LNCaP clone FGC (cell line): ENCODE results near the gene TMBIM6.
"Not testable (repeated sequence)": the region's sequence is repeated elsewhere in the genome, so short reads cannot be mapped to it uniquely, and the experiment has no call there.

Experiments
- DNase-seq: peaks from one replicate; pipeline ENCODE4 v3.0.0-alpha.2; 2011; ENCODE audit warnings: low read depth
- H3K4me3 ChIP-seq: 2 replicates; pipeline ENCODE4 v1.5.1; 2011; ENCODE audit warnings: mild to moderate bottlenecking, low read depth, low read length, control low read depth
- TF ChIP-seq, protein P1 (sequence below): IDR thresholded peaks from 2 replicates; pipeline ENCODE4 v1.5.1; 2012; ENCODE audit warnings: mild to moderate bottlenecking; ENCODE audit not compliant: control insufficient read depth, insufficient read depth; ENCODE audit errors: extremely low read depth

Gene TMBIM6

DNA sequence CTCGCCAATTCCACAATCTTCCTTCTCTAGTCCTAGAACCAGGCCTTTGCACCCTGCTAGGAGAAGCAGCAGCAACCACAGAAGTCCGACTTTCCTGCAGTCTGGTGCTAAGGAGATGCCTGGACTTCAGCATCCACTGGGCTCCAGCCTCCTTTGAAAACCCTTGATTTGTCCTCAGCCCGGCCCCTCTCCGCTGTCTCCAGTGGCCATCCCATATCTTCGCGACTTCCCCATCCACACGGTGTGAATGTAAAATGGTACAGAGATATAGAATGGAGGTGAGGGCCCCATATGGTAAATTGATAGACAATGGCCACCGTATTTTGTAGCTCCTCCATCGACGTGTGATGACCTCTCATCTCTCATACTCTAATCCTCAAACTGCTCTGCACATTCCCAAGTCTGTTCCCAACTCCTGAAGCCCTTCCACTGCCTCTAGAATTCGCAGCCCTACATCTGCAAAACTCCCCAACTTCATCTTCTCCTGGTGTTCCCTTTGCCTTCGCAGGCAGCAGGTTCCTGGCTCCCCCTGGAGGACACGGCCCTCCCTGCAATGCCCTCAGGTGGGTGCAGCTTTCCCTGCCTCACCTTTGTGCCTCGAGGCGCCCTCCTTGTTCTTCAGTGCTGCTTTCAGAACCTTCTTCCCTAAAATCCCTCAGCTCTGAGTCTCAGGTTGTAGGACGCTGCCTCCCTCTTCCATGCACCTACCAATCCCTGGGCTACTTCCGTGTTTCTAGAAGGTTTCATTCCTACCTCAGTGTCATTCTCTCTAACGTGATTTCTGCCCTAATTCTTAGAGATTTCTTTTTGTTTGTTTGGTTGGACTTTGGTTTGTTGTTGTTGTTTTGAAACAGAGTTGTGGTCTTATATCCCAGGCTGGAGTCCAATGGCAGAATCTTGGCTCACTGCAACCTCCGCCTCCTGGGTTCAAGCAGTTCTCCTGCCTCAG lies 36.7 kb downstream of the TMBIM6 start:
- no peak for DNase-seq

DNA sequence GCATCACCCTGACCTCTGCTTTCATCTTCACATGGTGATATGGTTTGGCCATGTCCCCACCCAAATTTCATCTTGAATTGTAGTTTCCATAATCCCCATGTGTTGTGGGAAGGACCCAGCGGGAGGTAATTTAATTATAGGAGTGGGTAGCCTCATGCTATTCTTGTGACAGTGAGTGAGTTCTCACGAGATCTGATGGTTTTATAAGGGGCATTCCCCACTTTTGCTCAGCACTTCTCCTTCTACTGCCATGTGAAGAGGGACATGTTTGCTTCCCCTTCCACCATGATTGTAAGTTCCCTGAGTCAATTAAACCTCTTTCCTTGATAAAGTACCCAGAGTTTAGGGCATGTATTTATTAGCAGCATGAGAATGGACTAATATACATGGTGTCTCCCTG lies 38.2 kb downstream of the TMBIM6 start:
- TF ChIP-seq, protein P1, sequence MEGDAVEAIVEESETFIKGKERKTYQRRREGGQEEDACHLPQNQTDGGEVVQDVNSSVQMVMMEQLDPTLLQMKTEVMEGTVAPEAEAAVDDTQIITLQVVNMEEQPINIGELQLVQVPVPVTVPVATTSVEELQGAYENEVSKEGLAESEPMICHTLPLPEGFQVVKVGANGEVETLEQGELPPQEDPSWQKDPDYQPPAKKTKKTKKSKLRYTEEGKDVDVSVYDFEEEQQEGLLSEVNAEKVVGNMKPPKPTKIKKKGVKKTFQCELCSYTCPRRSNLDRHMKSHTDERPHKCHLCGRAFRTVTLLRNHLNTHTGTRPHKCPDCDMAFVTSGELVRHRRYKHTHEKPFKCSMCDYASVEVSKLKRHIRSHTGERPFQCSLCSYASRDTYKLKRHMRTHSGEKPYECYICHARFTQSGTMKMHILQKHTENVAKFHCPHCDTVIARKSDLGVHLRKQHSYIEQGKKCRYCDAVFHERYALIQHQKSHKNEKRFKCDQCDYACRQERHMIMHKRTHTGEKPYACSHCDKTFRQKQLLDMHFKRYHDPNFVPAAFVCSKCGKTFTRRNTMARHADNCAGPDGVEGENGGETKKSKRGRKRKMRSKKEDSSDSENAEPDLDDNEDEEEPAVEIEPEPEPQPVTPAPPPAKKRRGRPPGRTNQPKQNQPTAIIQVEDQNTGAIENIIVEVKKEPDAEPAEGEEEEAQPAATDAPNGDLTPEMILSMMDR, result no peak
- no peak for DNase-seq
- no peak overlapping the region for H3K4me3 ChIP-seq

More for the DNA sequence above, 36.7 kb downstream of the TMBIM6 start:
- H3K4me3 ChIP-seq, result no peak overlapping the region
- TF ChIP-seq, protein P1, result peak; percentile 93

DNA sequence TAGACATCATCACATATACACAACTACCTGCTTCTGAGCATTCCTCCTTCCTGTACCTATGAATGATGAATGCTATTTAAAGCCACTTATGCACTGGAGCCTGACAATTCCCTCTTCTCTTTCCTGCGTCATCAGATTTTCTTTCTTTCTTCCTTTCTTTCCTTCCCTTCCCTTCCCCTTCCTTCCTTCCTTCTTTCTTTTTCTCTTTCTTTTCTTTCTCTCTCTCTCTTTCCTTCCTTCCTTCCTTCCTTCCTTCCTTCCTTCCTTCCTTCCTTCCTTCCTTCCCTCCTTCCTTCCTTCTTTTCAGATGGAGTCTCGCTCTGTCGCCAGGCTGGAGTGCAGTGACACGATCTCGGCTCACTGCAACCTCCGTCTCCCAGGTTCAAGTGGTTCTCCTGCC lies 39.6 kb downstream of the TMBIM6 start:
- not testable (repeated sequence) for DNase-seq, H3K4me3 ChIP-seq

DNA sequence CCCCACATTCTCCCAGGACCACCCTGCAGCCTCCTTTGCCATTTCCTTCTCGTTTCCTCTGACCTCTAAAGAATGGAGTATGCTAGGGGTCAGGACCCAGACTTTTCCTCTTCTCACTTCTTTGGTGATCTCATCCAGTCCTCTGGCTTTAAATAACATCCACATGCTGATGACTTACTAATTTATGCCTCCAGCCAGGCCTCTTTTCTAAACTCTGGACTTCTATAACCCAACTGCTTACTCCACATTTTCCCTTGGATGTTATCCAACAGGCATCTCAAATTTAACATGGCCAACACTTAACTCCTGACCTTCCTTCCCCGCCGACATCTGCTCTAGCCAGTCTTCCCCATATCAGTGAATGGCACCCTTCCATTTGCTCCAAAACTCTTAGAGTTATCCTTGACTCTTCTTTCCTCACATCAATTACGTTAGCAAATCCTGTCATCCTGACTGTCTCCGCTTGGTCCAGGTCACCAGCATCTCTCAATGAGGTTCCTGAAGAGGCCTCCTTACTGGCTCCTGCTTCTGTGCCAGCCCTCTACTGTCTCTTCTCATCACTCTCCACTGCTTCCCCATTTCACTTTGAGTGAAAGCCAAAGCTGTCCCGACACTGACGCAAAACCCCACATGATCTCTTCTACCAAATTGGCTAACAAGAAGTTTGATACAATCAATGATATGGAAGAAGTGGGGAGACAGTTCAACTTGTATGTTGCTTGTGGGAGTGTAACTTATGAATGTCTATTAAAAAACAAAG lies 42.7 kb downstream of the TMBIM6 start:
- TF ChIP-seq, protein P1, result no peak
- H3K4me3 ChIP-seq, result no peak overlapping the region

DNA sequence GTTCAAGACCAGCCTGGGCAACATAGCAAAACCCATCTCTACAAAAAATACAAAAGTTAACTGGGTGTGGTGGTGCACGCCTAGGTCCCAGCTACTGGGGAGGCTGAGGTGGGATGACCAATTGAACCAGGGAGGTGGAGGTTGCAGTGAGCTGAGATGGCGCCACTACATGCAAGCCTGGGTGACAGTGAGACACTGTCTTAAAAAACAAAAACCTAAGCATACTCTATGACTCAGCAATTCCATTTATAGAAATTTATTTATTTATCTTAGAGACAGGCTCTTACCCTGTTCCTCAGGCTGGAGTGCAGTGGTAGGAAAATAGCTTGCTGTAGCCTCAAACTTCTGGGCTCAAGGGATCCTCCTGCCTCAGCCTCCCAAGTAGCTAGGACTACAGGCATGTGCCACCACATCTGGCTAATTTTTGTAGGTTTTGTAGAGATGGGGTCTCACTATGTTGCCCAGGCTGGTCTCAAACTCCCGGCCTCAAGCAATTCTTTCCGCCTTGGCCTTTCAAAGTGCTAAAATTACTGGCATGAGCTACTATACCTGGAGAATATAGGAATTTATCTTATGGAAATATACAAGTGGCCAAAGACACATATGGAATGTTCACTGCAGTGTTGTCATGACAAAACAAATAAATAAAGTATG lies 43.5 kb downstream of the TMBIM6 start:
- DNase-seq, result no peak

More for the DNA sequence above, 42.7 kb downstream of the TMBIM6 start:
- DNase-seq, result no peak

DNA sequence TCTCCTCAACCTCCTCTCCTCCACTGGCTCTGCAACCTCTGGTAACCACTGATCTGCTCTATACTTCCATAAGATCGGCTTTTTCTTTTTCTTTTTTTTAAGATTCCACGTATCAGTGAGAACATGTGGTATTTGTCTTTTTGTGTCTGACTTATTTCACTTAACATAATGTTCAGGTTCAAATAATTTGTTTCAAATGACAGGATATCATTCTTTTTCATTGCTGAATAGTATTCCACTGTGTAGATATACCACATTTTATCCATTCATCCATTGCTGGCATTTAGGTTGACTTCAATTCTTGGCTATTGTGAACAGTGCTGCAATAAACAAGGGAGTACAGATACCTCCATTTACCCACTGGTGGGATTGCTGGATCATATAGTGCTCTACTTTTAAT lies 46.3 kb downstream of the TMBIM6 start:
- no peak for DNase-seq
- no peak overlapping the region for H3K4me3 ChIP-seq
- TF ChIP-seq, protein P1, result no peak

More for the DNA sequence above, 43.5 kb downstream of the TMBIM6 start:
- TF ChIP-seq, protein P1, result no peak
- no peak overlapping the region for H3K4me3 ChIP-seq

DNA sequence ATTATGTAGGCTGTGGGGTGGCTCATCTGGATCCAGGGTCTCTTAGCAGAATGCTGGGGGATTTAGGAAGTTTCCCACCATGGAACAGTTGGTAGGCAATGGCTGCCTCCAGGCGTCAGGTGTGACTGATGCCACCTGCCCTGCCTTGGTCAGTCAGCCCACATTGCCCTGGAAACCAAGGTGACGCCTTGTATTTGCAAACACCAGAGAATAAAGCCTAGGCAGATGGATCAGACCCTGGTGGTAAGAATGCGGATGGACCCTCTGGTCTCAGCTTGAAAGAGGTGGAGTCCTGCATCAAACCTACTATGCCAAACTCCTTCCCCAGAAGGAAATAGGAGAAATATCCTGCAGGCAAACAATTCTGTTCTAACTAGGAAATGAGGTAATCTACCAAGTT lies 48.6 kb downstream of the TMBIM6 start:
- no peak overlapping the region for H3K4me3 ChIP-seq
- TF ChIP-seq, protein P1, result no peak
- DNase-seq, result no peak
